HG03565 (cell line): ENCODE results near the gene ADGRD1.
"Not testable (repeated sequence)": the region's sequence is repeated elsewhere in the genome, so short reads cannot be mapped to it uniquely, and the experiment has no call there.

Source experiments
- ATAC-seq: cut with Tn5 transposase; IDR thresholded peaks from one replicate; pipeline ENCODE4 v1.9.1; 2021; ENCODE audit warnings: mild to moderate bottlenecking, moderate library complexity; ENCODE audit not compliant: unreplicated experiment

The ADGRD1 gene

DNA sequence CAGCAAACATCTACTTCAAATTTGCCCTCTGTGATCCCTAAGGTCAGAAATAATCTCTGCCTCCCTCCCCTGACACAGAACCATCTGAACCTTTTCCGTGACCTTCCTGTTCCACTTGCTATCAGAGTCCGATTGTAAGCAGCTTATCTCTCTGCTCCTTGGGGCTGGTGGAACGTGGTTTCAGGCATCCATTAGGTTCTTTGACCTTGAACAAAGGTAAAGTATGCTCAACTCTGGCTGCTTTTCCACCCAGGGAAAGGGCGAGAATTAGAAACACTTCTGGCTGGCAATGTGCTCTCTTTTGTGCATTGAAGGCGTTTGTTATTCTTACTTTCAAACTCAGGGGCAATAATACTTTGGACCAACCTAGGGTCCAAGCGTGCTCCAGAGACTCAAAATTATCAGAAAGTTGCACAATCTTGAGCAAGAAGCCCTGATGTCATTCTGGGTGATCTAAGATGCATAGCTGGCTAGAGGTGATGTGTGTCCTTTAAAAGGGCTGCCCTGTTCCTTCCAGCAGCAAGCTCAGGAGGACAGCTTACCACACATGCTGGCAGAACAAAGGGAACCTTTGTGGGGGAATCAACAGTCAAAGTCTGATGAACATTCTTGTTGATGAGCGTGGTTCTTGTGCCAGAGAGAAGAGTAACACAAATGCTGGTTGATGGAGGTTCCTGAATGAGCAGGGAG lies 29.8 kb downstream of the ADGRD1 start:
- ATAC-seq, result no peak

DNA sequence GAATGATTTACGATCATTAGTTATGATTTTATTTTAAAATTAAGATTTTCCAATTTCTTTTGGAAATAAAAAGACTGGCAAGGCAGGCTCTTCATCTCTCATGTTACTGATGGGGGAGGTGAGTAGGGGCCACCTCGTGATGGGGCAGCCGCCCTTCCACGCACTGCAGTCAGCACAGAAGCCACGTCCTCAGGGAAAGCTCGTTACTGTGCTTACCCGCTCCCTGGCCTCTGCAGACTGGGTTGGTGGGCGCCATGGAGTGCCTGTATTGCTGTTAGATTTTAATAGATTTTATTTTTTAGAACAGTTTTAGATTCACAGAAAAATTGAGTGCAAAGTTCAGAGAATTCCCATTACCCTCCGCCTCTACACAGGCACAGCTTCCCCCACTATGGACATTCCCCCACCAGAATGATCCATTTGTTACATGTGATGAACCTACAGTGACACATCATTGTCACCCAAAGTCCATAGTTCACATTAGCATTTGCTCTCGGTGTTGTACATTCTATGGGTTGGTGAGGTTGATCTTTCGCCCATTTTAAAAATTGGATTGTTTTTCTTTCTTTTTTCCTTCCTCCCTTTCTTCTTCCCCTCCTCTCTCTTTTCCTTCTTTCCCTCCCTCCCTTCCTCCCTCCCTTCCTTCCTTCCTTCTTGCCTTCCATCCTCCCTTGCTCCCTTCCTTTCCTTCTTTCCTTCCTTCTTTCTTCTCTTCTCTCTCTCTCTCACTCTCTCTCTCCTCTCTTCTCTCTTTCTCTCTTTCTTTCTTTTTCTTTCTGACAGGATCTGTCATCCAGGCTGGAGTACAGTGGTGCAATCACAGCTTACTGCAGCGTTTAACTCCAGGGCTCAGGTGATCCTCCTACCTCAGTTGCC lies 30.7 kb downstream of the ADGRD1 start:
- ATAC-seq, result no peak

DNA sequence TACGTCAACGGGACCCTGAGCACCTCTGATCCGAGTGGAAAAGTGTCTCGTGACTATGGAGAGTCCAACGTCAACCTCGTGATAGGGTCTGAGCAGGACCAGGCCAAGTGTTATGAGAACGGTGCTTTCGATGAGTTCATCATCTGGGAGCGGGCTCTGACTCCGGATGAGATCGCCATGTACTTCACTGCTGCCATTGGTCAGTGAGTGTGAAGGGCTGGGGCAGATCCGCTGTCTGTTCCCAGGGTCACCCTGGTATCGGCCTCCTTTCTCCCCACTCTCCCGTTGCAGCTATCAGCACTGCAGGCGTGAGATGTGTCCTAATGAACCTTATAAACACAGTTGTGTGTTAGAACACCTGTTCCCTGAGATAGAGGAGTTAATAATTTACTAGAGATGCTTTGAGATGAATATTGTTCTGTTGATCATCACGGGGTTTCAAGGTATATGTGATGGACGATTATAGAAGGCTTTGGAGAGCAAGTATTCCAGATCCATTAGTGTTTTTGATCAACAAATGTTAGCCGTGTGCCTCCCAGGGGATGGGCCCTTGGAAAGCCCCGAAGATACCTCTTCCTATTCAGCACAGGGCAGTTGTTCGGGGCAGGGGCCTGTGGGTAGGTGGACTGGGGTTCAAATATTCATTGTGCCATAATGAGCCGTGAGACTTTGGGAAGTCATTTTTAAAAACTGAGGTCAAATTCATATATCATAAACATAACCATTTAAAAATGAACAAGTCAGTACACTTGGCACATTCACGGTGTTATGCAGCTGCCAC lies 33.6 kb downstream of the ADGRD1 start:
- ATAC-seq, result no peak

GRCh38 chr12:130988261-130988660 lies 34.6 kb downstream of the ADGRD1 start:
- ATAC-seq, result no peak

DNA sequence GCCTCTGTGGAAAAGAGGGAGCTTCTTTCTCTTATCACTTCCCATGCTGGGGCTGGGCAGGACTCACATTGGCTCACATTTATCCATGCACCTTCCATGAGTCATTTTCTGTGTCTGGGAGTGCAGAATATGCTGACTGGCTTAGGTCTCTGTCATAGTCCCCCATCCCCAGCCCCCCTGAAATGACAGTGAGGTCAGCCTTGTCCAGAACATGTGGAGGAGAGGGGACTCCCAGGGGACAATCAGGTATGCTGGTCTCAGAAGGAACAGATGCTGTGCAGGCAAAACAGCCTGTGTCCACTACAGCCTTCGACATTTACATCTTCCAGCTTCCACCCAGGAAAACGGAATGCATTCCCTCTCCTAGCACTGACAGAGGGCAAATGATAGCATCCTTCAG lies 35.0 kb downstream of the ADGRD1 start:
- no peak for ATAC-seq

GRCh38 chr12:130989391-130989790 lies 35.7 kb downstream of the ADGRD1 start:
- no peak for ATAC-seq

DNA sequence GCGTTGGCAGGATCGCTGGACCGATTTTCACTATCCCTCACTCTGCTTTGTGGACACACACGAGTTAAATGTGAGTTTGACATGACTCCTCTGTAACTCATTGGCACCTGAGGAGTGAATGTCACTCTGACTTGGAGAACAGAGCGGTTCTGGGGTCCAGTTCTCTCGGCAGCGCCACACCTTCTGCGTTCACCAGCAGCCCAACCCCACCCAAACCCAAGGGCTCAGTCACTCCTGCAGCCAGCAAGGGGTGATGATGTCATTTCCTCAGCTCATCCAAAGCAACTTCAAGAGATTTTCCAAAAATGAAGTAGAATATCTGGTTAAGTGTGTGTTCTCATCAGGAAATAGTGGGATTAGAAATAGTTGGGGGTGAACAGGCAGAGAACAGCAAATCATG lies 36.3 kb downstream of the ADGRD1 start:
- no peak for ATAC-seq

DNA sequence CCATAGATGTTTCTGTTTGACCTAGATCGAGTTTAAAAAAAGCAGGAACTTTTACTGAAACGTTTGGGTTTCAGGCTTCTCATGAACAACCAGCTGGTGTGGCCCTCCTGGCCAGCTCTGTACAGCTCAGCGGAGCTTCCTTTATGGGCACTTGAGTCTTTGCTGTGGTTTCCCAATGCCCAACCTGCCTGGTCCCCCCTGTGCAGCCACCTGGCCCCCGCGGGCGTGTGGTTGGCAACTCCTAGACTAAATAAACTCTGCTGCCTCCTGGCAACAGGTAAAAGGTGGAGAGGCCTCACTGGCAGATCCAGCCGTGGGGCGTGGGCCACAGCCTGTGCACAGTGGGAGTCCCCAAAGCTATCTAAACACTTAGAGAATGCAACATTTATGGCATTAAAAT lies 38.7 kb downstream of the ADGRD1 start:
- ATAC-seq, result no peak

DNA sequence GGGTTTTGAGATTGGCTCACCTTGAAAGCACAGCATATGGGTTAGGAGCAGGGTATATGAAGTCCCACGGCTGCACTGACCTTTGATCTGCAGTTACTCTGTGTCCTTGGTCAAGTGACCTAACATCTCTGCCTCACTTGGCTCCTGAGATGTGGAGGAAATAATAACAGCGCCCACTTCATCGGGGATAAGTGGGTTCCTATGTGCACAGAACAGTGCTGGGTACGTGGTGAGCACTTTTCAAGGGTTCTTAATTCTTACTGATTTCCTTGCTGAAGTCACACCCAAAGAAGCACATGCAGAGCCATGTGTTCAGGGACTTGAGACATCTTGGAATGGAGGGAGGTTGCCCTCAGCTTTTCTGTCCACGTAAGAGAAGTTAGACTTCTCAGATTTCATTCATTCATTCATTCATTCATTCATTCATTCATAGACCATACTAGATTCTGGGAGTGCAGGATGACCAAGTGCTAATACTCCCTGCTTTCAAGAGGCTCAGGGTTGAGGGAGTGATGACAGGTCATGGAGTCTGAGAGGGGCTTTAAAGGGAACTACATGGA lies 39.4 kb downstream of the ADGRD1 start:
- no peak for ATAC-seq

- ATAC-seq, result no peak
Measured at GRCh38 chr12:130993759-130994670, 40.3 kb downstream of the ADGRD1 start.

DNA sequence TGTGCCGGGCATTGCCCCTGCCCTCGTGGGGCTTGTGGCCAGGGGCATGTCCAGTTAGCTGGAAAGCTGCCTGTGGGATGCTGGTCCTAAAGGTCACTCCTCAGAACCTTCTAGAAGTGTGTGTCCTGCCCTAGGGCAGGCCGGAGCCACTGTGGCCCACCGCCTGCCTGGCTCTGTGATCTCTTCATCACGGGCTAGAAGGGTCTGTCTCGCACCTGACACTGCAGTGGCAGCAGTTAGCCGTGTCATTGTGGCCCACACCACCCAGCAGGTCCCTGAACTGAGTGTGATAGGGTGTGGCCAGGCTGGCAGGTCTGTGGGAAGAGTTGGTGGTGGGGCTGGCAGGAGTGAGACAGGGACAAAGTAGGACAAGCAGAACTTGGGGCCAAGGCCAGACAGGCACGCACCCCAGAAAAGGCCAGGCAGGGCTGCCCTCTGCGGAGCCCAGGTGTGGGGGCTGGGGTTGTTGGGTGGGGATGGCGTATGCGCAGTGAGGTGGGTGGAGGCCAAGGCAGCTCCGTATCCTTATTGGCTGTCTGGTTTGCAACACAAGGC lies 41.2 kb downstream of the ADGRD1 start:
- no peak for ATAC-seq

DNA sequence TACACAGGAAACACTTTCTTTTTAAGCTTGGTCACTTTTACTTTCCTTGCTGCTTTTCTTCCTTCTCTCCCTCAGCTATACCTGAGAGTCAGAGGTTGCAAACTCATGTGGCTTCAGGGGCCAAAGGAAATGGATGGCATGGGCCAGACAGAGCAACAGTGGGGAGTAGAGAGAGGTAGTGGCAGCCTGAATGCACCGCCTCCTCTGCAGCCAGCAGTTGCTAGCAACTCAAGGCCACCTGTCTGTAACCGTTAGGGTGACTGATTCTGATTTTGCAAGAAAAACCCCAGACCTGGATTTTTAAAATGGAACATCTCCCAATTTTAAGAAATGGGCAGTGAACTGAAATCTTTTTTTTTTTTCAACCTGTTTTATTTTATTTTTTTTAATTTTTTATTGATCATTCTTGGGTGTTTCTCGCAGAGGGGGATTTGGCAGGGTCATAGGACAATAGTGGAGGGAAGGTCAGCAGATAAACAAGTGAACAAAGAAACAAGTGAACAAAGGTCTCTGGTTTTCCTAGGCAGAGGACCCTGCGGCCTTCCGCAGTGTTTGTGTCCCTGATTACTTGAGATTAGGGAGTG lies 41.8 kb downstream of the ADGRD1 start:
- ATAC-seq, result not testable (repeated sequence)

DNA sequence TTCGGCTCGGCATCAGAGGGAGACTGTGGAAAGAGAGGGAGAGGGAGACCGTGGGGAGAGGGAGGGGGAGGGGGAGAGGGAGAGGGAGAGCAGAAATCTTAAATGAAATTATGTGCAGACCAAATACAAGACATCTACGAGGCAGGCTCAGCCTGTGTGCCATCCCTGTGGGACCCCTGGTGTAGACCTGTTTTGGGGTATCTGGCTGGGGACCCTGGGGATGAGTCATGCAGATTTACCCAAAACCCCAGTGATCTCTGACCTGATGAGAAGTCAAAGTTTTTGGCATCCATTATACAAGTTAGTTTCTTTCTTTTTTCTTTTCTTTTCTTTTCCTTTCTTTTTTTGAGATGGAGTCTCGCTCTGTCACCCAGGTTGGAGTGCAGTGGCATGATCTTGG lies 44.4 kb downstream of the ADGRD1 start:
- no peak for ATAC-seq

DNA sequence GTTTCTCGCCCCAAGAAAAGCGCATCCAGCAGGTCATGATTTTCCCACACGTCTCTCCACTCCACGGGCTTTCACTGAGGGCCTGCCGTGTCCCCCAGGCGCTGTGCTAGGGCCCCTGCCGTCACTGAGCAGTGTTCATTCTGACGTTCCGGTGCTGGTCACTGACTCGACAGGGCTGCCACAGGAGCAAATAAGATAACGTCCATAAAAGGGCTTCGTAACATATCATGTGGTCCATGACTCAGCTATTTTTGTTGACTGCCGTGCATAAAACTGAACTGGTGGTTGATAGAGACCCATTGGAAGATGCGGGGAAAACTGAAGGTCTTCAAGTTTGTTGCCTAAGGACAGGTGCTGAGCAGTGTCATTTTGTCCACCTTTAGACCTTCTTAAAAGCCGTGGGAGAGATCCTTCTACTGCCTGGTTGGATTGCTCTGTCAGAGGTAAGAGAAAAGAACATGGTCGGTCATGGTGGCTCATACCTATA lies 46.3 kb downstream of the ADGRD1 start:
- no peak for ATAC-seq

GRCh38 chr12:131001493-131001892 lies 47.8 kb downstream of the ADGRD1 start:
- no peak for ATAC-seq

GRCh38 chr12:131002216-131002631 lies 48.5 kb downstream of the ADGRD1 start:
- ATAC-seq, result peak; percentile 85

GRCh38 chr12:131003036-131003715 lies 49.5 kb downstream of the ADGRD1 start:
- no peak for ATAC-seq

GRCh38 chr12:131003716-131004045 lies 50.0 kb downstream of the ADGRD1 start:
- ATAC-seq, result no peak

- no peak for ATAC-seq
Measured at GRCh38 chr12:131004166-131004565, 50.5 kb downstream of the ADGRD1 start.
